HCT116 (cell line): ENCODE measurements around the gene CASK.

ENCODE experiments used
- EGR1 ChIP-seq: IDR thresholded peaks from 2 replicates; pipeline ENCODE4 v1.6.1; 2012; ENCODE audit warnings: low read depth
- EZH2 ChIP-seq: fragments of 200-600 bp; sonication (generic); IDR thresholded peaks from 2 replicates; pipeline ENCODE4 v1.6.1; 2017; ENCODE audit warnings: antibody characterized with exemption, mixed run types
- EZH2phosphoT487 ChIP-seq: fragments of 200-600 bp; IDR thresholded peaks from 2 replicates; pipeline ENCODE4 v1.6.1; 2018; ENCODE audit warnings: antibody characterized with exemption, borderline replicate concordance
- POLR2A ChIP-seq: IDR thresholded peaks from 2 replicates; pipeline ENCODE4 v1.7.0; 2011; ENCODE audit warnings: borderline replicate concordance; ENCODE audit not compliant: insufficient read depth, insufficient read length; ENCODE audit errors: extremely low read depth
- POLR2AphosphoS5 ChIP-seq: IDR thresholded peaks from 2 replicates; pipeline ENCODE4 v1.6.1; 2011; ENCODE audit warnings: mild to moderate bottlenecking, low read depth, low read length, moderate library complexity
- SP1 ChIP-seq: IDR thresholded peaks from 2 replicates; pipeline ENCODE4 v1.6.1; 2012; ENCODE audit warnings: low read depth
- TF ChIP-seq, protein P1 (sequence below), 3 experiments: fragments of 200-600 bp in 1 of 3; sonication (generic) in 1 of 3; IDR thresholded peaks in 2 of 3; conservative IDR thresholded peaks in 1 of 3; 2 replicates each; pipeline ENCODE4 v1.5.1; 2012 to 2017; ENCODE audit warnings: low read depth in 2 of 3, low read length in 2 of 3, antibody characterized with exemption in 1 of 3, borderline replicate concordance in 1 of 3, control low read depth in 1 of 3, mild to moderate bottlenecking in 1 of 3, mixed read lengths in 1 of 3, mixed run types in 1 of 3, moderate library complexity in 1 of 3; ENCODE audit not compliant: insufficient read depth in 1 of 3
- TF ChIP-seq, protein P2 (sequence below): IDR thresholded peaks from 2 replicates; pipeline ENCODE4 v1.6.1; 2012; ENCODE audit warnings: low read depth

DNA sequence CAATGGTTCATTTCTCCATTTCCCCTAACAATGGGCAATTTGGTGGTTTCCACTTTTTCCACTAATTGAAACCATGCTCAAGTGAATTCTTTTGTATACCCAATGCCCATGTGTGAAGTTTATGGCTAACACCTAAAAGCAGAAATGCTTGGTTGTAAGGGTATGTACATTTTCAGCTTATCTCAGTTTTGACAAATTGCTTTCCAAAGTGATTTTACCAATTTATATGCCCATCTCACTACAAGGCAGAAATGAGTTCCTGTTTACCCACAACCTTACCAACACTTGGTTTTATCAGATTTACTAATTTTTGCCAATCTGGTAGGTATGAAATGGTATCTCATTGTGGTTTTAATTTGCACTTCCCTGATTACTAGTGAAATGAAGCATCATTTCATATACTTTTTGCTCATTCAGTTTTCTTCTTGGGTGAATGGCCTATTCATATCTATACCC lies 219.8 kb downstream of the CASK start:
- no peak for TF ChIP-seq POLR2A
- no peak for TF ChIP-seq SP1
- TF ChIP-seq, protein P1, sequence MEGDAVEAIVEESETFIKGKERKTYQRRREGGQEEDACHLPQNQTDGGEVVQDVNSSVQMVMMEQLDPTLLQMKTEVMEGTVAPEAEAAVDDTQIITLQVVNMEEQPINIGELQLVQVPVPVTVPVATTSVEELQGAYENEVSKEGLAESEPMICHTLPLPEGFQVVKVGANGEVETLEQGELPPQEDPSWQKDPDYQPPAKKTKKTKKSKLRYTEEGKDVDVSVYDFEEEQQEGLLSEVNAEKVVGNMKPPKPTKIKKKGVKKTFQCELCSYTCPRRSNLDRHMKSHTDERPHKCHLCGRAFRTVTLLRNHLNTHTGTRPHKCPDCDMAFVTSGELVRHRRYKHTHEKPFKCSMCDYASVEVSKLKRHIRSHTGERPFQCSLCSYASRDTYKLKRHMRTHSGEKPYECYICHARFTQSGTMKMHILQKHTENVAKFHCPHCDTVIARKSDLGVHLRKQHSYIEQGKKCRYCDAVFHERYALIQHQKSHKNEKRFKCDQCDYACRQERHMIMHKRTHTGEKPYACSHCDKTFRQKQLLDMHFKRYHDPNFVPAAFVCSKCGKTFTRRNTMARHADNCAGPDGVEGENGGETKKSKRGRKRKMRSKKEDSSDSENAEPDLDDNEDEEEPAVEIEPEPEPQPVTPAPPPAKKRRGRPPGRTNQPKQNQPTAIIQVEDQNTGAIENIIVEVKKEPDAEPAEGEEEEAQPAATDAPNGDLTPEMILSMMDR (IDR thresholded peaks at IDR 0.05 in 2 of 3, conservative IDR thresholded peaks at IDR 0.05 in 1 of 3; ENCODE audit: borderline replicate concordance in 1 of 3, insufficient read depth in 1 of 3, low read depth in 2 of 3, low read length in 2 of 3) = no peak
- no peak for TF ChIP-seq EZH2
- TF ChIP-seq, protein P2, sequence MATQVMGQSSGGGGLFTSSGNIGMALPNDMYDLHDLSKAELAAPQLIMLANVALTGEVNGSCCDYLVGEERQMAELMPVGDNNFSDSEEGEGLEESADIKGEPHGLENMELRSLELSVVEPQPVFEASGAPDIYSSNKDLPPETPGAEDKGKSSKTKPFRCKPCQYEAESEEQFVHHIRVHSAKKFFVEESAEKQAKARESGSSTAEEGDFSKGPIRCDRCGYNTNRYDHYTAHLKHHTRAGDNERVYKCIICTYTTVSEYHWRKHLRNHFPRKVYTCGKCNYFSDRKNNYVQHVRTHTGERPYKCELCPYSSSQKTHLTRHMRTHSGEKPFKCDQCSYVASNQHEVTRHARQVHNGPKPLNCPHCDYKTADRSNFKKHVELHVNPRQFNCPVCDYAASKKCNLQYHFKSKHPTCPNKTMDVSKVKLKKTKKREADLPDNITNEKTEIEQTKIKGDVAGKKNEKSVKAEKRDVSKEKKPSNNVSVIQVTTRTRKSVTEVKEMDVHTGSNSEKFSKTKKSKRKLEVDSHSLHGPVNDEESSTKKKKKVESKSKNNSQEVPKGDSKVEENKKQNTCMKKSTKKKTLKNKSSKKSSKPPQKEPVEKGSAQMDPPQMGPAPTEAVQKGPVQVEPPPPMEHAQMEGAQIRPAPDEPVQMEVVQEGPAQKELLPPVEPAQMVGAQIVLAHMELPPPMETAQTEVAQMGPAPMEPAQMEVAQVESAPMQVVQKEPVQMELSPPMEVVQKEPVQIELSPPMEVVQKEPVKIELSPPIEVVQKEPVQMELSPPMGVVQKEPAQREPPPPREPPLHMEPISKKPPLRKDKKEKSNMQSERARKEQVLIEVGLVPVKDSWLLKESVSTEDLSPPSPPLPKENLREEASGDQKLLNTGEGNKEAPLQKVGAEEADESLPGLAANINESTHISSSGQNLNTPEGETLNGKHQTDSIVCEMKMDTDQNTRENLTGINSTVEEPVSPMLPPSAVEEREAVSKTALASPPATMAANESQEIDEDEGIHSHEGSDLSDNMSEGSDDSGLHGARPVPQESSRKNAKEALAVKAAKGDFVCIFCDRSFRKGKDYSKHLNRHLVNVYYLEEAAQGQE = no peak
- TF ChIP-seq POLR2AphosphoS5 = no peak
- TF ChIP-seq EGR1 = no peak
- no peak for TF ChIP-seq EZH2phosphoT487
